GM23338 (cell line): ENCODE measurements around the gene SPTB. TPM values are rescaled to one million over a fixed set of nuclear protein-coding genes. Genes with fewer than 3 reads are reported as not detected.

Source experiments
- ATAC-seq: fragments of 200-7000 bp; cut with Tn5 transposase; 3 replicates; pipeline ENCODE4 v1.9.1; 2020
- DNase-seq: peaks from one replicate; pipeline ENCODE4 v3.0.0-alpha.2; 2015; ENCODE audit warnings: low spot score
- H2AFZ ChIP-seq: fragments of 200-600 bp; sonication (generic); 2 replicates; pipeline ENCODE4 v1.8.0; 2016; ENCODE audit warnings: antibody characterized with exemption, mild to moderate bottlenecking, moderate library complexity
- H3F3A ChIP-seq: fragments of 200-600 bp; sonication (generic); replicated peaks from 2 replicates; pipeline ENCODE4 v1.8.0; 2017; ENCODE audit warnings: antibody characterized with exemption, mixed run types, low read depth
- H3K27ac ChIP-seq: fragments of 200-600 bp; sonication (generic); 2 replicates; pipeline ENCODE4 v1.6.1; 2016; ENCODE audit warnings: low read depth
- H3K27me3 ChIP-seq: fragments of 200-600 bp; sonication (generic); 2 replicates; pipeline ENCODE4 v1.8.0; 2016; ENCODE audit warnings: mild to moderate bottlenecking, mixed run types, moderate library complexity; ENCODE audit not compliant: insufficient read depth
- H3K36me3 ChIP-seq: fragments of 200-600 bp; sonication (generic); 2 replicates; pipeline ENCODE4 v1.8.0; 2016; ENCODE audit warnings: mild to moderate bottlenecking; ENCODE audit not compliant: insufficient read depth
- H3K4me1 ChIP-seq: fragments of 200-600 bp; sonication (generic); 2 replicates; pipeline ENCODE4 v1.8.0; 2016; ENCODE audit warnings: mild to moderate bottlenecking, moderate library complexity; ENCODE audit not compliant: insufficient read depth
- H3K4me2 ChIP-seq: fragments of 200-600 bp; sonication (generic); 2 replicates; pipeline ENCODE4 v1.7.1; 2017; ENCODE audit warnings: mixed run types
- H3K4me3 ChIP-seq: fragments of 200-600 bp; sonication (generic); 2 replicates; pipeline ENCODE4 v1.6.1; 2016; ENCODE audit warnings: mixed run types
- H3K79me2 ChIP-seq: fragments of 200-600 bp; sonication (generic); replicated peaks from 2 replicates; pipeline ENCODE4 v1.8.0; 2017; ENCODE audit warnings: mild to moderate bottlenecking; ENCODE audit not compliant: insufficient read depth
- H3K9me2 ChIP-seq: fragments of 200-600 bp; sonication (generic); 2 replicates; pipeline ENCODE4 v1.8.0; 2017; ENCODE audit not compliant: insufficient read depth
- H4K20me1 ChIP-seq: fragments of 200-600 bp; sonication (generic); replicated peaks from 2 replicates; pipeline ENCODE4 v1.8.0; 2017; ENCODE audit warnings: mild to moderate bottlenecking; ENCODE audit not compliant: insufficient read depth
- H3K27ac Mint-ChIP-seq: 2 replicates; pipeline ENCODE4 v1.8.0; 2020; ENCODE audit warnings: inconsistent platforms, mild to moderate bottlenecking, moderate library complexity, mixed read lengths
- H3K27me3 Mint-ChIP-seq: 3 replicates; pipeline ENCODE4 v1.8.0; 2022; ENCODE audit warnings: low read depth, mild to moderate bottlenecking, moderate library complexity, mixed read lengths, inconsistent platforms; ENCODE audit not compliant: insufficient read depth, poor library complexity
- H3K36me3 Mint-ChIP-seq: 3 replicates; pipeline ENCODE4 v1.8.0; 2021; ENCODE audit warnings: low read depth, mild to moderate bottlenecking, inconsistent platforms, moderate library complexity, mixed read lengths
- H3K4me1 Mint-ChIP-seq: 3 replicates; pipeline ENCODE4 v1.8.0; 2020; ENCODE audit warnings: mild to moderate bottlenecking, inconsistent platforms, mixed read lengths
- H3K4me3 Mint-ChIP-seq: 3 replicates; pipeline ENCODE4 v1.8.0; 2021; ENCODE audit warnings: moderate library complexity, mild to moderate bottlenecking, inconsistent platforms, mixed read lengths
- H3K9me3 Mint-ChIP-seq: 3 replicates; pipeline ENCODE4 v1.8.0; 2020; ENCODE audit warnings: moderate library complexity, mild to moderate bottlenecking, inconsistent platforms, mixed read lengths
- EZH2phosphoT487 ChIP-seq: fragments of 200-600 bp; sonication (generic); IDR thresholded peaks from one replicate; pipeline ENCODE4 v1.8.1; 2018; ENCODE audit warnings: antibody characterized with exemption; ENCODE audit not compliant: unreplicated experiment
- JUNB ChIP-seq: IDR thresholded peaks from one replicate; pipeline ENCODE4 v1.6.1; 2016; ENCODE audit warnings: antibody characterized with exemption; ENCODE audit not compliant: unreplicated experiment
- STAT1 ChIP-seq: IDR thresholded peaks from one replicate; pipeline ENCODE4 v1.6.1; 2016; ENCODE audit warnings: antibody characterized with exemption; ENCODE audit not compliant: unreplicated experiment
- ZNF331 ChIP-seq: fragments of 250-450 bp; sonication (Bioruptor Pico); IDR thresholded peaks from 2 replicates; pipeline ENCODE4 v1.5.0; 2020; ENCODE audit warnings: low read depth, mild to moderate bottlenecking, moderate library complexity
- ZNF462 ChIP-seq: fragments of 250-450 bp; sonication (Bioruptor Pico); IDR thresholded peaks from 2 replicates; pipeline ENCODE4 v1.5.0; 2020; ENCODE audit warnings: mild to moderate bottlenecking, moderate library complexity
- polyA plus RNA-seq: library from polyadenylated mRNA; unstranded; fragments of >200 nt; fragmentation: Nextera tagmentation; extraction: Ambion mirVana; gene quantifications from 2 replicates; pipeline ENCODE4 v1.2.1, GENCODE V29; 2016
- total RNA-seq: library from RNA; depleted of rRNA; stranded (reverse); fragments of >200 nt; shearing (Covaris generic); gene quantifications from 2 replicates; pipeline ENCODE4 v1.2.3, GENCODE V29; 2014

SPTB gene
- total and polyA plus RNA-seq, 2 experiments from 2014 or later = 1.1 to 1.9 TPM

GRCh38 chr14:64792871-64793560 is 86.7 kb downstream of the SPTB start:
- no peaks in the 10 kb centered on the region for H3K36me3 ChIP-seq
- H3K27ac Mint-ChIP-seq = no peak overlapping the region
- H3F3A ChIP-seq = no peaks in the 10 kb centered on the region
- H3K4me1 ChIP-seq = peaks cover 5% of the 10 kb centered on the region; the same call in 1 of the 2 replicates
- H3K9me3 Mint-ChIP-seq = no peaks in the 10 kb centered on the region
- 0 out of 2 replicates have a peak, but pooled peaks cover 3% of the 10 kb centered on the region for H3K9me2 ChIP-seq
- no peaks in the 10 kb centered on the region for H3K27me3 ChIP-seq
- H3K36me3 Mint-ChIP-seq = no peaks in the 10 kb centered on the region
- ATAC-seq = no peak
- H3K4me3 Mint-ChIP-seq = no peak overlapping the region
- no peak for TF ChIP-seq JUNB
- TF ChIP-seq EZH2phosphoT487 = no peak
- no peak for TF ChIP-seq ZNF331 (CRISPR knock-in tag)
- no peak for TF ChIP-seq ZNF462 (CRISPR knock-in tag)
- no peak for TF ChIP-seq STAT1
- no peak for DNase-seq
- no peaks in the 10 kb centered on the region for H3K79me2 ChIP-seq
- H3K4me2 ChIP-seq = no peak overlapping the region
- no peak overlapping the region for H3K4me3 ChIP-seq
- H2AFZ ChIP-seq = no peak overlapping the region
- no peaks in the 10 kb centered on the region for H4K20me1 ChIP-seq
- peaks cover 9% of the 10 kb centered on the region for H3K4me1 Mint-ChIP-seq
- H3K27me3 Mint-ChIP-seq = peaks cover 2% of the 10 kb centered on the region
- no peak overlapping the region for H3K27ac ChIP-seq

DNA sequence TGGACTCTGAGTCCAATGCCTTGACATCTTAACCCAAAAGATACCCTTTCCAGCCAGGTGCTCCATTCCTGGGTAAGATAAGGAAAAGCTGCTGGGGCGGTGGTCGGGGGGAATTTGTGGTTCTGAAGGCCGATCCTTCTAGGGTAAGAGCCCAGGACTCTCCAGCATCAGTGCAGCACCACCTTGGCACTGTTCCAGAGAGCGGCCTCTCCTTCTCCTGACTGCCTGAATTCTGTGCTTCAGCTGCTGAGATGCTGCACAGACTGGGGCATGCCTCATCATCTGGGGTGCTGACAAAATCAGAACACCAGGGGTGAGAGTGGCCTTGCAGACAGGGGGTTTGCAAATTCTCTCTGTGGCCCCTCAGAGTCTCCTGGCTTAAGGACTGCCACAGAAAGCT is 87.5 kb downstream of the SPTB start:
- ATAC-seq (no peak), DNase-seq (no peak)
- no peaks in the 10 kb centered on the region for H3K79me2 ChIP-seq
- H4K20me1 ChIP-seq = no peaks in the 10 kb centered on the region
- no peak overlapping the region for H3K27ac ChIP-seq
- Mint-ChIP-seq H3K27ac (no peak overlapping the region), H3K27me3 (peaks cover 2% of the 10 kb centered on the region), H3K4me3 (no peak overlapping the region), H3K4me1 (peaks cover 9% of the 10 kb centered on the region), H3K36me3 (no peaks in the 10 kb centered on the region), H3K9me3 (no peaks in the 10 kb centered on the region)
- H3K36me3 ChIP-seq = no peaks in the 10 kb centered on the region
- no peaks in the 10 kb centered on the region for H3K27me3 ChIP-seq
- H3K4me1 ChIP-seq = peaks cover 5% of the 10 kb centered on the region; the same call in 1 of the 2 replicates
- H3K4me3 ChIP-seq = no peak overlapping the region
- no peaks in the 10 kb centered on the region for H3F3A ChIP-seq
- H3K4me2 ChIP-seq = no peak overlapping the region
- H2AFZ ChIP-seq = no peak overlapping the region
- 0 out of 2 replicates have a peak, but pooled peaks cover 3% of the 10 kb centered on the region for H3K9me2 ChIP-seq
- no peak for TF ChIP-seq ZNF462 (CRISPR knock-in tag)
